Neural cell (in vitro differentiated cells): ENCODE data around the gene APLF. TPM values are rescaled to one million over a fixed set of nuclear protein-coding genes. Genes with fewer than 3 reads are reported as not detected.

Experiments
- H2AFZ ChIP-seq: fragments of 200-600, 300-800 bp; sonication (generic), shearing (Covaris generic); 2 replicates; pipeline ENCODE4 v1.6.0; 2014; ENCODE audit warnings: low read depth, mild to moderate bottlenecking, antibody characterized with exemption, low read length, moderate library complexity
- H3F3A ChIP-seq: fragments of 200-600 bp; shearing (Covaris generic); 2 replicates; pipeline ENCODE4 v1.6.1; 2016; ENCODE audit warnings: mild to moderate bottlenecking, moderate library complexity, mixed read lengths, antibody characterized with exemption, low read length; ENCODE audit not compliant: insufficient read depth, poor library complexity, severe bottlenecking
- H3K27ac ChIP-seq: fragments of 200-600, 300-800 bp; sonication (generic), shearing (Covaris generic); 2 replicates; pipeline ENCODE4 v1.5.1; 2014; ENCODE audit warnings: mild to moderate bottlenecking, low read length, moderate library complexity
- H3K27me3 ChIP-seq: fragments of 300-800, 200-600 bp; sonication (generic), shearing (Covaris generic); 2 replicates; pipeline ENCODE4 v1.6.0; 2014; ENCODE audit warnings: mild to moderate bottlenecking, low read depth, low read length, moderate library complexity; ENCODE audit not compliant: insufficient read depth
- H3K36me3 ChIP-seq: fragments of 300-800, 200-600 bp; sonication (generic), shearing (Covaris generic); 2 replicates; pipeline ENCODE4 v1.5.1; 2014; ENCODE audit warnings: mild to moderate bottlenecking, antibody characterized with exemption, low read length, moderate library complexity; ENCODE audit not compliant: insufficient read depth
- H3K4me2 ChIP-seq: fragments of 300-800, 200-600 bp; sonication (generic), shearing (Covaris generic); 2 replicates; pipeline ENCODE4 v1.6.0; 2014; ENCODE audit warnings: mild to moderate bottlenecking, low read length
- H3K4me3 ChIP-seq: fragments of 300-800, 200-600 bp; sonication (generic), shearing (Covaris generic); 2 replicates; pipeline ENCODE4 v1.5.1; 2014; ENCODE audit warnings: mild to moderate bottlenecking, low read length, moderate library complexity
- H3K79me2 ChIP-seq: fragments of 200-600 bp; shearing (Covaris generic); replicated peaks from 2 replicates; pipeline ENCODE4 v1.6.0; 2014; ENCODE audit warnings: mild to moderate bottlenecking, low read length, moderate library complexity; ENCODE audit not compliant: insufficient read depth
- H3K9ac ChIP-seq: fragments of 300-800, 200-600 bp; sonication (generic), shearing (Covaris generic); 2 replicates; pipeline ENCODE4 v1.6.1; 2016; ENCODE audit warnings: mild to moderate bottlenecking, low read length, mixed read lengths
- H3K9me2 ChIP-seq: fragments of 200-600 bp; shearing (Covaris generic); 2 replicates; pipeline ENCODE4 v1.6.1; 2016; ENCODE audit warnings: mild to moderate bottlenecking, low read length, mixed read lengths; ENCODE audit not compliant: insufficient read depth
- H3K9me3 ChIP-seq: fragments of 200-600, 300-800 bp; sonication (generic), shearing (Covaris generic); 2 replicates; pipeline ENCODE4 v1.6.1; 2016; ENCODE audit warnings: mild to moderate bottlenecking, mixed run types, low read length, moderate library complexity, mixed read lengths
- H4K20me1 ChIP-seq: fragments of 200-600 bp; shearing (Covaris generic); 2 replicates; pipeline ENCODE4 v1.6.1; 2016; ENCODE audit warnings: mild to moderate bottlenecking, mixed run types; ENCODE audit not compliant: insufficient read depth
- EP300 ChIP-seq: fragments of 450-650 bp; conservative IDR thresholded peaks from 2 replicates; pipeline ENCODE4 v1.6.1; 2014; ENCODE audit warnings: antibody characterized with exemption, mild to moderate bottlenecking, moderate library complexity; ENCODE audit not compliant: poor library complexity, severe bottlenecking
- EZH2 ChIP-seq: fragments of 200-600, 300-800 bp; shearing (Covaris generic), sonication (generic); IDR thresholded peaks from 2 replicates; pipeline ENCODE4 v1.6.1; 2014; ENCODE audit warnings: antibody characterized with exemption, low read length, borderline replicate concordance, mild to moderate bottlenecking; ENCODE audit not compliant: insufficient read depth, poor library complexity, severe bottlenecking
- MXI1 ChIP-seq: fragments of 450-650 bp; conservative IDR thresholded peaks from 2 replicates; pipeline ENCODE4 v1.6.1; 2014; ENCODE audit warnings: antibody characterized with exemption, mild to moderate bottlenecking; ENCODE audit not compliant: poor library complexity, severe bottlenecking
- POLR2AphosphoS5 ChIP-seq: IDR thresholded peaks from 2 replicates; pipeline ENCODE4 v1.6.1; 2012
- RAD21 ChIP-seq: fragments of 450-650 bp; conservative IDR thresholded peaks from 2 replicates; pipeline ENCODE4 v1.6.1; 2014; ENCODE audit warnings: antibody characterized with exemption, mild to moderate bottlenecking, moderate library complexity
- REST ChIP-seq: IDR thresholded peaks from 2 replicates; pipeline ENCODE4 v1.6.1; 2012; ENCODE audit warnings: borderline replicate concordance
- SMC3 ChIP-seq: fragments of 450-650 bp; conservative IDR thresholded peaks from 2 replicates; pipeline ENCODE4 v1.6.1; 2014; ENCODE audit warnings: antibody characterized with exemption, mild to moderate bottlenecking, moderate library complexity; ENCODE audit not compliant: poor library complexity
- TAF1 ChIP-seq: IDR thresholded peaks from 2 replicates; pipeline ENCODE4 v1.6.1; 2012; ENCODE audit warnings: low read depth
- polyA plus RNA-seq: library from polyadenylated mRNA; depleted of rRNA; stranded (reverse); fragments of >200 nt; gene quantifications from 2 replicates; pipeline ENCODE4 v1.2.3, GENCODE V29; 2014
- TF ChIP-seq, protein P1 (sequence below): fragments of 450-650 bp; IDR thresholded peaks from 2 replicates; pipeline ENCODE4 v1.5.1; 2014; ENCODE audit warnings: antibody characterized with exemption, mild to moderate bottlenecking, moderate library complexity; ENCODE audit not compliant: poor library complexity, severe bottlenecking

Gene APLF
- polyA plus RNA-seq, 1 donor from 2014 or later: 0.45 TPM

DNA sequence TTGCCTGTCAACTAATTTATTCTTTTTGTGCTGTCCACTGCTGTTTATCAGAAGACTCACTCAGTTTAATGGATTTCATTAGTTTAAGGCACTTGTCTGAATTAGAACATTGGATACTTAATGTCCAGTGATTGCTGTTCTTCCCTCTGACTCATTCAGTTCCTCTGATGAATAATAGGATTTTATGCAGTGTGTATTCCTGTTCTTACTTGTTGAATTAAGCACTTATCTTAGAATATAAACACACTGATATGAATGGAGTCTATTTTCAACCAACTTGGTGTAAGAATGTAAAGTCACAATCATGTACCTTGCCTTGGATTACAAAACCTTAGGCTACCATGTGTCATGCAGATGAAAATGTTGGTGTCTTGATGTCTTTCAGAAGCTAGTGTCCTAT lies 89.0 kb downstream of the APLF start:
- no peaks in the 10 kb centered on the region for H3K27me3 ChIP-seq
- no peaks in the 10 kb centered on the region for H3K9me3 ChIP-seq
- H2AFZ ChIP-seq: no peak overlapping the region
- no peaks in the 10 kb centered on the region for H3K36me3 ChIP-seq
- no peaks in the 10 kb centered on the region for H3K9me2 ChIP-seq
- no peaks in the 10 kb centered on the region for H3F3A ChIP-seq
- no peaks in the 10 kb centered on the region for H4K20me1 ChIP-seq
- no peak overlapping the region for H3K4me3 ChIP-seq
- no peak overlapping the region for H3K9ac ChIP-seq
- TF ChIP-seq SMC3 (no peak), REST (no peak), TAF1 (no peak), MXI1 (no peak)
- TF ChIP-seq, protein P1, sequence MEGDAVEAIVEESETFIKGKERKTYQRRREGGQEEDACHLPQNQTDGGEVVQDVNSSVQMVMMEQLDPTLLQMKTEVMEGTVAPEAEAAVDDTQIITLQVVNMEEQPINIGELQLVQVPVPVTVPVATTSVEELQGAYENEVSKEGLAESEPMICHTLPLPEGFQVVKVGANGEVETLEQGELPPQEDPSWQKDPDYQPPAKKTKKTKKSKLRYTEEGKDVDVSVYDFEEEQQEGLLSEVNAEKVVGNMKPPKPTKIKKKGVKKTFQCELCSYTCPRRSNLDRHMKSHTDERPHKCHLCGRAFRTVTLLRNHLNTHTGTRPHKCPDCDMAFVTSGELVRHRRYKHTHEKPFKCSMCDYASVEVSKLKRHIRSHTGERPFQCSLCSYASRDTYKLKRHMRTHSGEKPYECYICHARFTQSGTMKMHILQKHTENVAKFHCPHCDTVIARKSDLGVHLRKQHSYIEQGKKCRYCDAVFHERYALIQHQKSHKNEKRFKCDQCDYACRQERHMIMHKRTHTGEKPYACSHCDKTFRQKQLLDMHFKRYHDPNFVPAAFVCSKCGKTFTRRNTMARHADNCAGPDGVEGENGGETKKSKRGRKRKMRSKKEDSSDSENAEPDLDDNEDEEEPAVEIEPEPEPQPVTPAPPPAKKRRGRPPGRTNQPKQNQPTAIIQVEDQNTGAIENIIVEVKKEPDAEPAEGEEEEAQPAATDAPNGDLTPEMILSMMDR: no peak
- H3K4me2 ChIP-seq: no peak overlapping the region
- no peak overlapping the region for H3K27ac ChIP-seq
- H3K79me2 ChIP-seq: no peaks in the 10 kb centered on the region

- no peaks in the 10 kb centered on the region for H4K20me1 ChIP-seq
- H2AFZ ChIP-seq: no peak overlapping the region
- no peaks in the 10 kb centered on the region for H3F3A ChIP-seq
- no peak overlapping the region for H3K27ac ChIP-seq
- no peaks in the 10 kb centered on the region for H3K9me3 ChIP-seq
- H3K9me2 ChIP-seq: no peaks in the 10 kb centered on the region
- no peak overlapping the region for H3K4me2 ChIP-seq
- no peak overlapping the region for H3K9ac ChIP-seq
- TF ChIP-seq EZH2 (no peak), TAF1 (no peak), MXI1 (no peak), POLR2AphosphoS5 (no peak), RAD21 (no peak), SMC3 (no peak), EP300 (no peak), REST (no peak)
- TF ChIP-seq, protein P1: no peak
- H3K36me3 ChIP-seq: no peaks in the 10 kb centered on the region
- H3K27me3 ChIP-seq: no peaks in the 10 kb centered on the region
- H3K4me3 ChIP-seq: no peak overlapping the region
- no peaks in the 10 kb centered on the region for H3K79me2 ChIP-seq
Measured at GRCh38 chr2:68558576-68558975, 91.2 kb downstream of the APLF start.
